Measurements from ENCODE around the gene PVALEF. TPM values are rescaled to one million over a fixed set of nuclear protein-coding genes. Genes with fewer than 3 reads are reported as not detected.
"Not testable (repeated sequence)": the region's sequence is repeated elsewhere in the genome, so short reads cannot be mapped to it uniquely, and the experiment has no call there.

The PVALEF gene
- polyA plus RNA-seq, 10 donors: 0.13 to 0.86 (median 0.43) TPM

GRCh38 chr17:81212365-81212764, 47.1 kb downstream of the PVALEF start:
- no peak for DNase-seq

GRCh38 chr17:81213978-81214377, 48.7 kb downstream of the PVALEF start:
- DNase-seq: no peak

- DNase-seq: peak in 1 of 3 donors; percentile 30
Measured at GRCh38 chr17:81217491-81217890, 52.2 kb downstream of the PVALEF start.

- no peak for DNase-seq
Measured at GRCh38 chr17:81218459-81218858, 53.2 kb downstream of the PVALEF start.

- DNase-seq: no peak
Measured at GRCh38 chr17:81218991-81219390, 53.7 kb downstream of the PVALEF start.

- no peak for DNase-seq
Measured at GRCh38 chr17:81219476-81220180, 54.3 kb downstream of the PVALEF start.

- DNase-seq: no peak
Measured at GRCh38 chr17:81221371-81221841, 56.1 kb downstream of the PVALEF start.

- DNase-seq: no peak
Measured at GRCh38 chr17:81221842-81222619, 56.7 kb downstream of the PVALEF start.

- no peak for DNase-seq
Measured at GRCh38 chr17:81222620-81222905, 57.3 kb downstream of the PVALEF start.

- DNase-seq: peak; percentile 98 to 99 (median 99)
Measured at GRCh38 chr17:81222906-81223761, 57.8 kb downstream of the PVALEF start, which contains the start of gene CEP131. Gene CEP131, minus strand, starts transcription at chr17:81222965. Its CDS starts 2,909 bp downstream, at chr17:81220056.

- DNase-seq: no peak
Measured at GRCh38 chr17:81223762-81224130, 58.4 kb downstream of the PVALEF start.

GRCh38 chr17:81227630-81228029, 62.3 kb downstream of the PVALEF start:
- DNase-seq: not testable (repeated sequence)

- no peak for DNase-seq
Measured at GRCh38 chr17:81228420-81228819, 63.1 kb downstream of the PVALEF start.

- no peak for DNase-seq
Measured at GRCh38 chr17:81228834-81229665, 63.7 kb downstream of the PVALEF start.

GRCh38 chr17:81229666-81229920, 64.3 kb downstream of the PVALEF start:
- DNase-seq: no peak

GRCh38 chr17:81230043-81230820, 64.9 kb downstream of the PVALEF start:
- no peak for DNase-seq

- no peak for DNase-seq
Measured at GRCh38 chr17:81231121-81231645, 65.9 kb downstream of the PVALEF start.

GRCh38 chr17:81231766-81232581, 66.7 kb downstream of the PVALEF start:
- DNase-seq: no peak
